Panc1 (cell line): Measurements from ENCODE around the gene MYH11. TPM values are rescaled to one million over a fixed set of nuclear protein-coding genes. Genes with fewer than 3 reads are reported as not detected.

Experiments
- ATAC-seq: fragments of 200-7000 bp; cut with Tn5 transposase; 2 replicates; pipeline ENCODE4 v1.9.1; 2020; ENCODE audit warnings: mild to moderate bottlenecking, moderate library complexity
- BruUV-seq: library from RNA; stranded (reverse); fragments of 400-500 nt; replicated peaks from 2 replicates; lab custom pipeline; 2021; lab: Mats Ljungman, UMichigan
- CTCF ChIA-PET: fragments of 300-600 bp; sonication (Branson Sonifier 250); formaldehyde crosslinking; loops from one replicate; lab custom pipeline; 2022; ENCODE audit warnings: antibody characterized with exemption; lab: Charles Lee
- POLR2A ChIA-PET: fragments of 300-600 bp; sonication (Branson Sonifier 250); formaldehyde crosslinking; loops from one replicate; lab custom pipeline; 2022; ENCODE audit warnings: antibody characterized with exemption; lab: Charles Lee
- DNase-seq: peaks from one replicate; pipeline ENCODE4 v3.0.0-alpha.2; 2010; ENCODE audit warnings: low read depth, low spot score
- H3K27ac ChIP-seq: 2 replicates; pipeline ENCODE4 v1.5.1; 2011; ENCODE audit warnings: mild to moderate bottlenecking, low read length, inconsistent platforms
- H3K27me3 ChIP-seq: fragments of 200-500 bp; sonication (Bioruptor generic); 2 replicates; pipeline ENCODE4 v1.6.0; 2014; ENCODE audit warnings: low read length, inconsistent platforms; ENCODE audit not compliant: control insufficient read depth, insufficient read depth
- H3K36me3 ChIP-seq: fragments of 200-500 bp; sonication (Bioruptor generic); 2 replicates; pipeline ENCODE4 v1.5.1; 2014; ENCODE audit warnings: inconsistent platforms, mild to moderate bottlenecking, low read length, moderate library complexity; ENCODE audit not compliant: control insufficient read depth, insufficient read depth
- H3K4me1 ChIP-seq: 2 replicates; pipeline ENCODE4 v1.5.1; 2011; ENCODE audit warnings: inconsistent platforms, mild to moderate bottlenecking, low read length, moderate library complexity; ENCODE audit not compliant: control insufficient read depth, insufficient read depth
- H3K4me3 ChIP-seq, 2 experiments: 2 replicates each; pipeline ENCODE4 v1.5.1; 2011 to 2012; ENCODE audit warnings: low read depth in 2 of 2, low read length in 2 of 2, mild to moderate bottlenecking in 2 of 2, inconsistent platforms in 1 of 2, moderate library complexity in 1 of 2
- H3K9me3 ChIP-seq: fragments of 200-500 bp; sonication (Bioruptor generic); 2 replicates; pipeline ENCODE4 v1.5.1; 2014; ENCODE audit warnings: low read depth, mild to moderate bottlenecking, inconsistent platforms, low read length, moderate library complexity; ENCODE audit not compliant: control insufficient read depth, insufficient read depth
- POLR2AphosphoS5 ChIP-seq: IDR thresholded peaks from 2 replicates; pipeline ENCODE4 v1.6.1; 2012; ENCODE audit warnings: mild to moderate bottlenecking, low read depth, low read length, moderate library complexity
- REST ChIP-seq, 2 experiments: IDR thresholded peaks; 2 replicates each; pipeline ENCODE4 v1.6.1; 2011 to 2012; ENCODE audit warnings: low read depth in 2 of 2, control low read depth in 1 of 2, low read length in 1 of 2, mild to moderate bottlenecking in 1 of 2, moderate library complexity in 1 of 2; ENCODE audit not compliant: insufficient read depth in 1 of 2
- SIN3A ChIP-seq: IDR thresholded peaks from 2 replicates; pipeline ENCODE4 v1.6.1; 2012; ENCODE audit warnings: low read depth, mild to moderate bottlenecking, low read length, moderate library complexity, borderline replicate concordance; ENCODE audit not compliant: insufficient read depth
- TCF7L2 ChIP-seq: IDR thresholded peaks from 2 replicates; pipeline ENCODE4 v1.6.1; 2011; ENCODE audit warnings: mild to moderate bottlenecking, low read depth, low read length, inconsistent platforms
- in situ Hi-C: cut with HindIII; loops from 2 replicates; pipeline ENCODE4 v1.10.0; 2016; ENCODE audit warnings: low sequenced_read_pairs, low pct_unique_long_range_greater_than_20kb
- intact Hi-C: fragments of 100-400 bp; cut with micrococcal nuclease; formaldehyde crosslinking; loops from one replicate; pipeline ENCODE4 v1.10.0; 2022; ENCODE audit not compliant: unreplicated experiment
- total RNA-seq: library from RNA; stranded (reverse); gene quantifications from one replicate; pipeline ENCODE4 v1.2.1, GENCODE V29; 2021; ENCODE audit not compliant: unreplicated experiment
- TF ChIP-seq, protein P1 (sequence below): fragments of 450-650 bp; IDR thresholded peaks from 2 replicates; pipeline ENCODE4 v1.5.1; 2017; ENCODE audit warnings: mild to moderate bottlenecking

Gene MYH11
- total RNA-seq, 1 experiment from 2014 or later = 0.51 TPM

GRCh38 chr16:15757077-15757386 lies 99.8 kb downstream of the MYH11 start:
- Histone ChIP-seq H3K36me3 (no peaks in the 10 kb centered on the region), H3K9me3 (no peaks in the 10 kb centered on the region), H3K4me3 (peak overlapping the region; percentile 5 to 41; a peak in 3 of 4 replicates), H3K4me1 (no peaks in the 10 kb centered on the region), H3K27ac (no peak overlapping the region), H3K27me3 (no peaks in the 10 kb centered on the region)
- POLR2A ChIA-PET = no interaction called here
- in situ Hi-C loops (no loop called here), intact Hi-C loops (no loop called here)
- ATAC-seq (no peak), DNase-seq (no peak)
- BruUV-seq = no TSS peak
- TF ChIP-seq REST (IDR thresholded peaks at IDR 0.05; ENCODE audit: insufficient read depth in 1 of 2, low read depth in 2 of 2, low read length in 1 of 2) (no peak), SIN3A (no peak), TCF7L2 (no peak), POLR2AphosphoS5 (no peak)
- TF ChIP-seq, protein P1, sequence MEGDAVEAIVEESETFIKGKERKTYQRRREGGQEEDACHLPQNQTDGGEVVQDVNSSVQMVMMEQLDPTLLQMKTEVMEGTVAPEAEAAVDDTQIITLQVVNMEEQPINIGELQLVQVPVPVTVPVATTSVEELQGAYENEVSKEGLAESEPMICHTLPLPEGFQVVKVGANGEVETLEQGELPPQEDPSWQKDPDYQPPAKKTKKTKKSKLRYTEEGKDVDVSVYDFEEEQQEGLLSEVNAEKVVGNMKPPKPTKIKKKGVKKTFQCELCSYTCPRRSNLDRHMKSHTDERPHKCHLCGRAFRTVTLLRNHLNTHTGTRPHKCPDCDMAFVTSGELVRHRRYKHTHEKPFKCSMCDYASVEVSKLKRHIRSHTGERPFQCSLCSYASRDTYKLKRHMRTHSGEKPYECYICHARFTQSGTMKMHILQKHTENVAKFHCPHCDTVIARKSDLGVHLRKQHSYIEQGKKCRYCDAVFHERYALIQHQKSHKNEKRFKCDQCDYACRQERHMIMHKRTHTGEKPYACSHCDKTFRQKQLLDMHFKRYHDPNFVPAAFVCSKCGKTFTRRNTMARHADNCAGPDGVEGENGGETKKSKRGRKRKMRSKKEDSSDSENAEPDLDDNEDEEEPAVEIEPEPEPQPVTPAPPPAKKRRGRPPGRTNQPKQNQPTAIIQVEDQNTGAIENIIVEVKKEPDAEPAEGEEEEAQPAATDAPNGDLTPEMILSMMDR = no peak
- CTCF ChIA-PET = interaction anchor here (0.6 to 1.4 kb wide), 7 partner anchors 15 to 438 kb away, joined by 4 to 16 read pairs (median 8); no protein-coding TSS in a partner anchor

GRCh38 chr16:15754821-15755534 lies 101.8 kb downstream of the MYH11 start:
- Histone ChIP-seq H3K27ac (no peak overlapping the region), H3K36me3 (no peaks in the 10 kb centered on the region), H3K9me3 (no peaks in the 10 kb centered on the region), H3K4me1 (no peaks in the 10 kb centered on the region), H3K27me3 (no peaks in the 10 kb centered on the region), H3K4me3 (no peak overlapping the region)
- intact Hi-C loops = no loop called here
- in situ Hi-C loops = no loop called here
- ChIA-PET CTCF (interaction anchor here (0.6 to 1.1 kb wide), 2 partner anchors 9 to 11 kb away, joined by 5 to 9 read pairs; no protein-coding TSS in a partner anchor), POLR2A (no interaction called here)
- no TSS peak for BruUV-seq
- no peak for TF ChIP-seq SIN3A
- no peak for TF ChIP-seq TCF7L2
- no peak for TF ChIP-seq REST (IDR thresholded peaks at IDR 0.05; ENCODE audit: insufficient read depth in 1 of 2, low read depth in 2 of 2, low read length in 1 of 2)
- TF ChIP-seq, protein P1 = no peak
- no peak for TF ChIP-seq POLR2AphosphoS5
- ATAC-seq = no peak
- no peak for DNase-seq
